ENCODE measurements around the gene IQCN. TPM values are rescaled to one million over a fixed set of nuclear protein-coding genes. Genes with fewer than 3 reads are reported as not detected.

IQCN gene, protein sequence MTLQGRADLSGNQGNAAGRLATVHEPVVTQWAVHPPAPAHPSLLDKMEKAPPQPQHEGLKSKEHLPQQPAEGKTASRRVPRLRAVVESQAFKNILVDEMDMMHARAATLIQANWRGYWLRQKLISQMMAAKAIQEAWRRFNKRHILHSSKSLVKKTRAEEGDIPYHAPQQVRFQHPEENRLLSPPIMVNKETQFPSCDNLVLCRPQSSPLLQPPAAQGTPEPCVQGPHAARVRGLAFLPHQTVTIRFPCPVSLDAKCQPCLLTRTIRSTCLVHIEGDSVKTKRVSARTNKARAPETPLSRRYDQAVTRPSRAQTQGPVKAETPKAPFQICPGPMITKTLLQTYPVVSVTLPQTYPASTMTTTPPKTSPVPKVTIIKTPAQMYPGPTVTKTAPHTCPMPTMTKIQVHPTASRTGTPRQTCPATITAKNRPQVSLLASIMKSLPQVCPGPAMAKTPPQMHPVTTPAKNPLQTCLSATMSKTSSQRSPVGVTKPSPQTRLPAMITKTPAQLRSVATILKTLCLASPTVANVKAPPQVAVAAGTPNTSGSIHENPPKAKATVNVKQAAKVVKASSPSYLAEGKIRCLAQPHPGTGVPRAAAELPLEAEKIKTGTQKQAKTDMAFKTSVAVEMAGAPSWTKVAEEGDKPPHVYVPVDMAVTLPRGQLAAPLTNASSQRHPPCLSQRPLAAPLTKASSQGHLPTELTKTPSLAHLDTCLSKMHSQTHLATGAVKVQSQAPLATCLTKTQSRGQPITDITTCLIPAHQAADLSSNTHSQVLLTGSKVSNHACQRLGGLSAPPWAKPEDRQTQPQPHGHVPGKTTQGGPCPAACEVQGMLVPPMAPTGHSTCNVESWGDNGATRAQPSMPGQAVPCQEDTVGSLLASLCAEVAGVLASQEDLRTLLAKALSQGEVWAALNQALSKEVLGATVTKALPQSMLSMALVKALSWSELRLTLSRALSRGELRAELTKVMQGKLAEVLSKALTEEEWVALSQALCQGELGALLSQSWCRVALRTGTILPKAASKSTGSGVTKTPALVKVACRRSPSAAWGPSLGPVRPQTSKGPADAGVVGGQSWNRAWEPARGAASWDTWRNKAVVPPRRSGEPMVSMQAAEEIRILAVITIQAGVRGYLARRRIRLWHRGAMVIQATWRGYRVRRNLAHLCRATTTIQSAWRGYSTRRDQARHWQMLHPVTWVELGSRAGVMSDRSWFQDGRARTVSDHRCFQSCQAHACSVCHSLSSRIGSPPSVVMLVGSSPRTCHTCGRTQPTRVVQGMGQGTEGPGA (N-terminal part only)
- polyA plus RNA-seq (ENCODE audit: low read depth in 6 of 6) = 1 to 10 TPM in 3 of 6 donors, under 1 TPM in 2, not detected in 1; 0.69 to 1.9 (median 1.1) TPM

DNA sequence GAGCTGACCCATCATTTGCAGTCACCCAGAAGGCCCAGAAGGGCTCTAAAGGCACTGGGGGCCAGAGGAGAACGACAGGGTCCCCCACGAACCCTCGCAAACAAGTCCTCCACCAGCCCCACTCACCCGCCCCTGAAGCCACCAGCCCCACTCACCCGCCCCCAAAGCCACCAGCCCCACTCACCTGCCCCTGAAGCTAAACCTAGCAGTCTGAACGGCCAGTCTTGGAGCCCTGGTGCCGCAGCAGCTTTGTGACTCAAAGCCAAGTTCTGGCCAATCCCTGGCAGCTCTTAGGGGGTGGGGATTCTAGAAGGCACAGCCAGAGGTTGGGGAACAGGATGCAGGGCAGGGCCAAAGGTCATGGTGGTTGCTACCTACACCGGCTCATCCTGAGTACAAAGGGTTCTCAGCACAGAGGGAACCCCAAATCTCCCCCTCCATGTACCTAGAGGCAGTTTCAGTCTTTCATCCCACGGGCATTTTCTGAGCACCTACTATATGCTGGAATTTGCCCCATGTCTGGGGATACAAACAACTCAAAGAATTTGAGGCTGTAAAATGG, at the start of gene IQCN:
TSS of gene IQCN (minus strand) at position 234 of the 562 bp plus-strand sequence. CDS start 4,974 bp downstream, outside the sequence.
- H3K27ac Mint-ChIP-seq = peak within 1 kb of the TSS; percentile 38 to 100 (median 96)
- H3K9me3 Mint-ChIP-seq = no peaks in the 10 kb centered on the region
- peaks cover 34 to 63% (median 58%) of the 10 kb centered on the region in 3 donors for H3K4me1 Mint-ChIP-seq
- H3K36me3 Mint-ChIP-seq = peaks cover 2 to 8% of the 10 kb centered on the region in 2 donors
- ATAC-seq (ENCODE audit: low read depth in 2 of 2) = peak; percentile 2 to 3
- DNase-seq = peak; percentile 59
- peak within 1 kb of the TSS; percentile 15 to 99 (median 60) for H3K4me3 Mint-ChIP-seq
- peaks cover 0 to 6% (median 1%) of the 10 kb centered on the region in 3 donors for H3K27me3 Mint-ChIP-seq

DNA sequence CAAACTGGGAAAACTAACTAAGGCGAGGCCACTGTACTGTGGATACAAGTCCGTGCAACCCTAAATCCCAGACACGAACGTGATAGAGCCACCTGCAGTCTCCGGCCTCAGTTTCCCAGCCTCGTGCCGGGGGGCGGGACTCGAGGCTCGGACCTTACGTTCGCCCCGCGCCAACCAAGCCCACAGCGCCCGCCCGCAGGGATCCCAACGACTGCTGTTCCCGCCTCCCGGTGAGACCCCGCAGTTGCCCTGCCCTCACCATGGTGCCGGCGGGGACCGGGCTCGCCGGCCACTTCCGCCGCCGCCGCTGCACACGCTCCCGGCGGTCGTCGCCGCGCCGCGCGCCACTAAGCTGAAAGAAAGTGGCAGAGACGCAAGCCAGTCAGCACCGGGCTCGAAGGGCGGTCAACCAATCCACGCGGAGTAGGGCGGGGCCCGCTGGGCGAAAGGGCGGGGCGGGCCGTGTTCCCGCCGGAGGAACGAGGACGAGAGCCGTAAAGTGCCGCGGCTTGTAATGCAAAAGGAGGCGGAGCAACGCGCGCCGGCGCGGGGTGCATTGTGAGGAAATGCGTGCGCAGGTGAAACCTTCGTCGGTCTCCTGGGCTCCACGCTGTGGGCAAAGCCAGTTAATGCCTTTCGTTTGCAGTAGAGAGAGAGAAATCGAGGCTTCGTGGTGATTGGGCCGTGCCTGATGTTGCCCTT, 48.7 kb upstream of the IQCN start, which contains the start of gene LSM4:
TSS of gene LSM4 (minus strand) at position 318 of the 702 bp plus-strand sequence. CDS start at position 262, 56 bp downstream.
- DNase-seq (peak; percentile 99), ATAC-seq (ENCODE audit: low read depth in 2 of 2) (peak; percentile 91 to 95)
- Mint-ChIP-seq H3K4me1 (peaks cover 30 to 56% (median 50%) of the 10 kb centered on the region in 3 donors), H3K9me3 (no peaks in the 10 kb centered on the region), H3K4me3 (peak within 1 kb of the TSS; percentile 79 to 92 (median 86)), H3K27ac (peak within 1 kb of the TSS; percentile 89 to 99 (median 95)), H3K36me3 (no peaks in the 10 kb centered on the region), H3K27me3 (no peaks in the 10 kb centered on the region)

DNA sequence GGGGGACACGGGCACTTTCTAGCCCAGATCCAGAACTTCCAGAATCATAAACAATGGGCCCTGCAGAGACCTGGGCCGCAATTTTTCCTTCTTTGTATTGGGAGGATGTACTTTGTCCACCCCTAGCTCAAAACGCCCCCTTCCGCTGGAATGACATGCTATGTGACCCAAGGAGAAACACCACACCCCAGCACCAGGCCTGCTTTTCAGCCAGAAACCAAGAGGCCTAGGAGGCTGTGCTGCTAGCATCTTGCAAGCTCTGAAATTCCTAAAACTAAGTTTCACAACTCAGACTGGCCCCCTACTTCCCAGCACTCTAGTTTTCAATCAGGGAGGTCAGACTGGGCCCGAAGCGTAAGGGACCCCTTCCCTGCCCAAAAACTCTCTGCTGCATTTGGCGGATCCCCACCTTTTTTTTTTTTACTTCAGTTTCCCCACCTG, 48.1 kb upstream of the IQCN start:
- H3K36me3 Mint-ChIP-seq = no peaks in the 10 kb centered on the region
- H3K4me3 Mint-ChIP-seq = peak overlapping the region; percentile 79 to 92 (median 86)
- H3K27me3 Mint-ChIP-seq = no peaks in the 10 kb centered on the region
- DNase-seq (no peak), ATAC-seq (ENCODE audit: low read depth in 2 of 2) (no peak)
- peak overlapping the region in 5 of 6 donors; percentile 76 to 99 (median 92) for H3K27ac Mint-ChIP-seq
- H3K4me1 Mint-ChIP-seq = peaks cover 32 to 61% (median 54%) of the 10 kb centered on the region in 3 donors
- no peaks in the 10 kb centered on the region for H3K9me3 Mint-ChIP-seq

DNA sequence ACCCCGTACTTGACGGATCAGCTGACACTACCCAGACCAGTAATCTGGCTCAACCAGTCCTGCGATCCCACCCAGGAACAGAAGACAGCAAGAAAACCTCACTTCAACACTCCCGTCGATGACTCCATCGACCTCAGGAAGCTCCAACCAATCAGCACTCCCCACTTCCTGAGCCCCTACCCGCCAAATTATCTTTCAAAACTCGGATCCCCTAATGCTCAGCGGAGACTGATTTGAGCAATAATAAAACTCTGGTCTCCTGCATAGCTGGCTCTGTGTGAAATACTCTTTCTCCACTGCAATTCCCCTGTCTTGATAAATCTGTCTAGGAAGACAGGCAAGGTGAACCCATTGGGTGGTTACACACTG, 47.5 kb upstream of the IQCN start:
- Mint-ChIP-seq H3K9me3 (no peaks in the 10 kb centered on the region), H3K4me1 (peaks cover 32 to 64% (median 54%) of the 10 kb centered on the region in 3 donors), H3K27ac (peak overlapping the region in 4 of 6 donors; percentile 69 to 99 (median 90))

DNA sequence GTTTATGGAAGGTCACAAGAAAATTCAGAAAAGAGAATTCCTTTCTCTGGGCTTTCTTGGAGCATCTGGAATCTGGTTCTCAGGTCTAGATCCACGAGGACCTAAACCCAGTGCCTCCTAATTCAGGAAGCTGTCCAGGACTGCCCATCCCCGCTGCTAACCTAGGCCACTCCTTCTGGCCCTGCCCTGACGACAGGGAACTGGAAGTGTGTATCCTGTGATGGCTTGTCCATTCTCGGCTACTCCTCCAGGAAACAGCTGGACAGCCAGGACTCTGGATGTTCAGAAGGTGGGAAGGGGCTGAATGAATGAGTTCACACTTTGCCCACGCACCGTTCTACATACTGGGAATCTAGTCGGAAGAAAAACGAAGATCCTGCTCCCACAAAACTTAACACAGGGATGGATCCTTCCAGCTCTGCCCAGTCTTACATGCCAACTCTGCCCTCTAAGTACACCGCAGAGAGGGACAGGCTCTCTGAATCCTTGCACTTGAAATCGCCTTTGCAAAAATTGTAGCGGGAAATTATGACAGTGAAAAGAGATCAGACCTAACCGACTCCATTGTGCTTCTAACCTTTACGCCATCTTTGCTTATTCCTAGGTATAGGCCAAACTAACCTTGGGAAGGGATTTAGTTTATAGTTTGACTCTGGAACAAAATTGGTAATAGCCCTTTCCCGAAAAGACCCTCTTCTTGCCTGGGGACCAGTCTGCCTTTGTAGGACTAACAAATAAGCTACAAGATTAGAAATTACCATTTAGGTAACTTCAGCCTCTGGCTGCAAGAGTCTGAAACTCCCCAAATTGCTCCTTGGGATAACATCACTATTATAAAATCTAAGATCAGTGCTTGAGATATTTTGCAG, 46.8 kb upstream of the IQCN start:
- peak overlapping the region in 4 of 6 donors; percentile 69 to 99 (median 90) for H3K27ac Mint-ChIP-seq

More for the DNA sequence above, 47.5 kb upstream of the IQCN start:
- no peaks in the 10 kb centered on the region for H3K36me3 Mint-ChIP-seq
- peak overlapping the region; percentile 79 to 92 (median 86) for H3K4me3 Mint-ChIP-seq
- DNase-seq = no peak
- no peaks in the 10 kb centered on the region for H3K27me3 Mint-ChIP-seq
- ATAC-seq (ENCODE audit: low read depth in 2 of 2) = no peak

DNA sequence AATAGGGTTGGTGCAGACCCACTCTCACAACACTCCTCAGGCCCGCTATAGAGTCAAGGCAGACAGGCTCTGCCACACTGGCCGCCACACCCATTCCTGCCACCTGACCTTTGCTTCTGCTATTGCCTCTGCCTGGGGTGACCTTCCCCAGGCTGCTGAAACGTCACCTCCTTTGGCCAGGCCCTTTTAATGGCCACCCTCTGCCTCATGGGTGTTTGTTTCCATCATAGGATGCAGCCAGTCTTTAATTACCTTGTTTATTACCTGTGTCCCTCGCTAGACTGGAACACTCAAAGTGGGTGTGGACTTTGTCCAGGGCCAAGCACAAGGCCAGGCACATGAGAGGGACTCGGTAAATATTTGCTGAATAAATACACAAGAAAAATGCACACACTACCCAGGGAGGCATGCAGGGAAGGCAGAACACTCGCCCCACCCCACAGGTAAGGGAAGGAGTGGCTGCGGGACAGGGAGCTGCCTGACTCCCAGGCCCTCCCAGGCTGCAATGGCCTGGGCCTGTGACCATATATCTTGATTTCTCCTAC, 45.4 kb upstream of the IQCN start:
- peak overlapping the region in 5 of 8 donors; percentile 32 to 64 (median 46) for H3K4me3 Mint-ChIP-seq
- H3K27me3 Mint-ChIP-seq = no peaks in the 10 kb centered on the region
- DNase-seq (no peak), ATAC-seq (ENCODE audit: low read depth in 2 of 2) (no peak)
- H3K9me3 Mint-ChIP-seq = no peaks in the 10 kb centered on the region
- H3K4me1 Mint-ChIP-seq = peaks cover 32 to 72% (median 54%) of the 10 kb centered on the region in 3 donors
- peak overlapping the region in 5 of 6 donors; percentile 13 to 94 (median 58) for H3K27ac Mint-ChIP-seq
- H3K36me3 Mint-ChIP-seq = no peaks in the 10 kb centered on the region

More for the DNA sequence above, 46.8 kb upstream of the IQCN start:
- Mint-ChIP-seq H3K9me3 (no peaks in the 10 kb centered on the region), H3K36me3 (no peaks in the 10 kb centered on the region), H3K4me1 (peaks cover 32 to 66% (median 54%) of the 10 kb centered on the region in 3 donors), H3K27me3 (no peaks in the 10 kb centered on the region), H3K4me3 (peak overlapping the region in 6 of 8 donors; percentile 30 to 88 (median 80))
- ATAC-seq (ENCODE audit: low read depth in 2 of 2) = no peak
- no peak for DNase-seq

DNA sequence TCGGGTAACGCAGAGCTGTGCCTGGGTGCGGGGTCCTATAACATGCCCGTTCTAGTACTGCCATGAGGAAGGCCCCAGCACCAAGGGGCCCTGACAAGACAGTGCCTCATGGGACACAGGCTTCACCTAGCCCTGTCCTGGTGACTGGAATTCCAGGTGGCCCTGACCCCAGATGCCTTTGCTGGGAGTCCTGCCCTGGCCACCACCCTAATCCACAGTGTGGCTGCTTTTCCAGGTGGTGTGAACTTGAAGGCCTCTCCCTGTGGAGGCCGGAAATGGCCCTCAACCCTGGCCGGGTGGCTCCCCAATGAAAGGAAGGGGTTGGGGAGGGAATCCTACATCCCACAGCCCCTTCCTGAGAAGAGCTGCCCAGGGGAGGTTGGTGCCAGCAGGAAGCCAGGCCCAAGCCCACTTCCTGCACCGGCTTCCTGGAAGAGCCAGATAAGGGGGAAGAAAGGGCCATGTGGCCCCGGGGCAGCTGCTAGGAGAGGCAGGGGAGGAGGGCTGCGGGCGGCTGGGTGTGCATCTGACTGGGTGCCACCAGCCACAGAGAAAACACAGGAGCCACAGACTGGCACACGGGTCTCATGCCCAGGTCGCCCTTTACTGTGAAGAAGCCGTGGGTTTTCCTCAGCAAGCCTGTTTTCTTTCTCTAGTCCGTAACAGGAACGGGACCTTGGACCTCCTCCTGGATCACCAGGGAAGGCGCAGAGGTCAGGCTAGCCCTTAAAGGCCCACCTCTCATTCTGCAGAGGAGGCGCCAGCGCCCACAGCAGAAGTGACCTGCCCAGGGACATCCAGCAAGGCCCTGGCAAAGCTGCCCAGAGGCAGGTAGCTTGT, 43.9 kb upstream of the IQCN start:
- no peak for DNase-seq
- H3K9me3 Mint-ChIP-seq = no peaks in the 10 kb centered on the region
- peak overlapping the region in 6 of 8 donors; percentile 24 to 53 (median 42) for H3K4me3 Mint-ChIP-seq
- H3K27me3 Mint-ChIP-seq = no peaks in the 10 kb centered on the region
- no peaks in the 10 kb centered on the region for H3K36me3 Mint-ChIP-seq
- H3K4me1 Mint-ChIP-seq = peaks cover 29 to 62% (median 44%) of the 10 kb centered on the region in 3 donors
- H3K27ac Mint-ChIP-seq = peak overlapping the region in 4 of 6 donors; percentile 57 to 87 (median 80)
- ATAC-seq (ENCODE audit: low read depth in 2 of 2) = no peak

DNA sequence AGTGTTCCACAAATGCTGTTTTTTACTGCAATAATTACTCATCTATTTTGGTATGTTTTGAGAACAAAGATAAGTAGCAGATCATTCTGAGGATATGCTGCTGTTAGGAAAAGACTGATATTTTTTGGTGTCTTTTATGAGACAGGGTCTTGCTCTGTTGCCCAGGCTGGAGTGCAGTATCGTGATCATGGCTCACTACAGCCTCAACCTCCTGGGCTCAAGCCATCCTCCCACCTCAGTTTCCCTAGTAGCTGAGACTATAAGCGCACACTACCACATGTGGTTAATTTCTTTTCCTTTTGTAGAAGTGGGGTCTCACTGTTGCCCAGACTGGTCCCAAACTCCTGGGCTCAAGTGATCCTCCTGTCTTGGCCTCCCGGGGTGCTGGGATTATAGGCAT, 39.1 kb upstream of the IQCN start:
- Mint-ChIP-seq H3K4me3 (no peak overlapping the region), H3K27me3 (no peaks in the 10 kb centered on the region), H3K36me3 (no peaks in the 10 kb centered on the region), H3K27ac (peak overlapping the region in 1 of 6 donors; percentile 47), H3K9me3 (no peaks in the 10 kb centered on the region), H3K4me1 (peaks cover 6 to 26% (median 9%) of the 10 kb centered on the region in 3 donors)
- ATAC-seq (ENCODE audit: low read depth in 2 of 2) = no peak
- DNase-seq = no peak

DNA sequence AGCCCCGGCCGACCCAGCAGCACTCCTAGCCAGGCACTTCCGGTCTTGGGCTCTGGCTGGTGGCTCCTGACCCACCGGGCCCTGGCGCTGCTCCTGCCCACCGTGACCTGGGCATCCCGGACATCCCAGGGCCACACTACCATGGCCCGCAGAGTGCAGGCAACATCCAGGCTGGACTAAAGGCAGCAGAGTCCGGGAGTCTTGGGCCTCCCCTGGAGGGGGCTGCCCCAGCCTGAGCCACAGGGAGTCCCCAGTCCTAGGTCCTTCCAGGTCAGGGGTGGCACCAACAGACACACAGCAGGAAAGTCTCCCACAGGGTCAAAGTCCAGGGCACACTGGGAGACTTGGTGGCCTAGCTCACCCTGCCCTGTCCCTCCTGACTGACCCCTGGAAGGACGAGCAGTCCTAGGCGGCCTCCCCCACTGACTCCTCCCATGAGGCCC, 37.9 kb upstream of the IQCN start:
- no peaks in the 10 kb centered on the region for H3K36me3 Mint-ChIP-seq
- no peak overlapping the region for H3K4me3 Mint-ChIP-seq
- H3K9me3 Mint-ChIP-seq = no peaks in the 10 kb centered on the region
- no peaks in the 10 kb centered on the region for H3K27me3 Mint-ChIP-seq
- ATAC-seq (ENCODE audit: low read depth in 2 of 2) = no peak
- DNase-seq = no peak
- H3K27ac Mint-ChIP-seq = no peak overlapping the region
- H3K4me1 Mint-ChIP-seq = peaks cover 5 to 19% (median 7%) of the 10 kb centered on the region in 3 donors

DNA sequence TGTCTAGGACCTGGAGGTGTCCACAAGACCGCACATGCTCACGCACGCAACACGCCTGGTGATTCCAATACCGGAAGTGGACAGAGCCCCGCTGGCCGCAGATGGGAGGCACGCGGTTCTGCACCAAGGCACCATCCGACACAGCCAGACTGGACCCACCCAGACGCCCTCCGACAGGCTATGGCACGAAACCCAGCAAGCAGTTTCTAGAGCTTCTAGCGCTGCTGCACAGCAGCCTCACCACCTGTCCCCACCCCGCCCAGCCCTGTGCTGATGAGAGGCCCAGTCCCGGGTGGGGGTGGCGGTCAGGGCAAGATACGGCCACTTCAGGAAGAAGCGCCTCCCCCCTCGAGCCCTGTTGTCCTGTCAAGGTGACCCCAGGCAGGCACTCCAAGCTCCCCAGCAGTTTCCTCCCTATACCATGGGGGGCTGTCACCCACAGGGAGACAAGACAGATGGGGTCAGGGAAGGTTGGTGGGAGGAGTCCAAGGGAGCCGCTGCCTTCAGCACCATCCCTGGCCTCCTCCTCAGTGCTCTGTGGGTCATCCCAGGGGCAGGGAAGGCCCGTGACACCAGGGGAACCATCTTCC, 37.3 kb upstream of the IQCN start:
- H3K4me1 Mint-ChIP-seq = peaks cover 10 to 24% (median 12%) of the 10 kb centered on the region in 3 donors
- no peaks in the 10 kb centered on the region for H3K9me3 Mint-ChIP-seq
- H3K36me3 Mint-ChIP-seq = no peaks in the 10 kb centered on the region
- no peak overlapping the region for H3K4me3 Mint-ChIP-seq
- no peak overlapping the region for H3K27ac Mint-ChIP-seq
- DNase-seq (no peak), ATAC-seq (ENCODE audit: low read depth in 2 of 2) (no peak)
- no peaks in the 10 kb centered on the region for H3K27me3 Mint-ChIP-seq

Measured in naive B cell (primary cell).